SHP77 (cell line): ENCODE data around the gene EPHA6.
"Not testable (repeated sequence)": the region's sequence is repeated elsewhere in the genome, so short reads cannot be mapped to it uniquely, and the experiment has no call there.

Experiments
- DNase-seq, 2 experiments: peaks; one replicate each; lab custom pipeline; 2025; lab: John Stamatoyannopoulos, UW

Gene EPHA6

GRCh38 chr3:97181704-97182103 lies 367.3 kb downstream of the EPHA6 start:
- DNase-seq, result no peak

GRCh38 chr3:97187771-97188170 lies 373.4 kb downstream of the EPHA6 start:
- DNase-seq, result no peak

GRCh38 chr3:97189835-97190234 lies 375.4 kb downstream of the EPHA6 start:
- DNase-seq, result no peak

GRCh38 chr3:97197083-97197482 lies 382.7 kb downstream of the EPHA6 start:
- DNase-seq, result no peak

DNA sequence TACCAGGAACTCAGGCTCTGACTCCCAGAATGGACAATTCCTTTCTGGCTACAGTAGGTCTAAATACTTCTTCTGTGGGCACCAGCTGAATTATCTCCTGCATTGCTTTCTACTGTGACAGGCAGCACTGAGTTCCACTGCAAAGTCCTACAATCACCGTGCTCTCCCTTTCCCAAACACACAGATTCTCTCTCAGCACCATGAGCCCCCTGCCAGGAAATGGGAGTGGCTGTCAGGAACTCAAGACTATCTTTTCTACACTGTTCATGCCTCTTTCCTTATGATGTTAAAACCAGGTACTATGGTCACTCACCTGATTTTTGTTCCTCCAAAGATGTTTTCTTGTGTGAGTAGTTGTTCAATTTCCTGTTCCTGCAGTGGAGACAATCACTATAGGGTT lies 383.4 kb downstream of the EPHA6 start:
- no peak for DNase-seq

DNA sequence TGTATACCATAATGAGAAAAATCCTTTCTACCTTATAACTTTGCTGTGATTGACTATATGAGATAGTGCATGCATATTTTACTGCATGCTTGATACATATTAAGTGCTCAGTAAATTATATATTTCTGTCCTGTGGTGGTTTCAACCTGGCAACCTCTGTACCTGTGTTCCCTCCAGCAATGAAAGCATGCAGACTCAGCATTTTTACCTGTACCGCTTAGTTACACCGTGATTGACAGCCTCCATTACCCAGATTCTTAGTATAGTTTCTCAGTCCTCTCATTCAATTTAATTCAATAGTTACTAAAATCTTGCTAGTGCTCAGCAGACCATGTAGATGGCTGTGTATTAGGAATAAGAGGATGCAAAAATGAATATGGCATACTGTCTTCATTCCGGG lies 386.0 kb downstream of the EPHA6 start:
- DNase-seq, result no peak

DNA sequence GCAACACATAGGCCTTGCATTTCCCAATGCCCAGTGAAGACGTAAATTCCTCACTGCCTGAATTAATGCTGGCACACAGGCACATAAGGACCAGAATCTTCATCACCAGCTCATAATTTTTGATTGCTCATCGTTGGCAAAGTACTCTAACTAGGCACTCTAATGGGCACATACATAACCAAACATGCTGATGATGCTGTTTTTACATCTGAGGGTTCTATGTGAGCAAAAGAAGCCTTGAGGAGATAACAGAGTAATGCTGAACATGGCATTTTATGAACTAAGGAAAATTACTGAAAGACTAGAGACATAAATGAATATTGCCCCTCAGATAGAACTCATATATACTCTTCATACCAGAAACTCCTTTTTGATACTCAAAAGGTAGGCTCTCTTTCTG lies 387.4 kb downstream of the EPHA6 start:
- no peak for DNase-seq

DNA sequence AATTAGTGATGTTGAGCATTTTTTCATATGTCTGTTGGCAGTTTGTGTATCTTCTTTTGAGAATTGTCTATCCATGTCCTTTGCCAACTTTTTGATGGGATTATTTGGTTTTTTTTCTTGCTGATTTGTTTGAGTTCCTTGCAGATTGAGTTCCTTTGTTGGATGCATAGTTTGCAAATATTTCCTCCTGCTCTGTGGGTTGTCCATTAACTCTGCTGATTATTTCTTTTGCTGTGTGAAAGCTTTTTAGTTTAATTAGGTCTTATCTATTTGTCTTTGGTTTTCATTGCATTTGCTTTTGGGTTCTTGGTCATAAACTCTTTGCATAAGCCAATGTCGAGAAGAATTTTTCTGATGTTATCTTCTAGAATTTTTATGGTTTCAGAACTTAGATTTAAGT lies 414.6 kb downstream of the EPHA6 start:
- DNase-seq, result no peak

DNA sequence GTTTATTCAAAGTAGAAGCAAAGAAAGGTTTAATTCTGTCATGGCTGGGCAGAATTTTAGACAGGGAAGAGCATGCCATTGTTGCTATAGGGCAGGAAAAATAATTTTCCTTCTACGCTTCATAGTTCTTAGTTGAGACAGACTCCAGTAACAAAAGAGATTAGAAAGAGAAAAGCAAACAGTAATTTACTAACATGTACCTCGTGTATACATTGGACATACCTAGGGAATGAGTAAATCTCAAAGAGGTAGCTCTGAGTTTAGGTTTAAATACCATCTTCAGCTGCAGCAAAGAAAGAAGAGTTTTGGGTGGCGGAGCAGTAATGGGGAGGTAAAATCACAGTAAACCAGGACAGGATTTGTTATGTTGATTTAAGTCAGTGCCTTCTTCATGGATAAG lies 416.1 kb downstream of the EPHA6 start:
- no peak for DNase-seq

DNA sequence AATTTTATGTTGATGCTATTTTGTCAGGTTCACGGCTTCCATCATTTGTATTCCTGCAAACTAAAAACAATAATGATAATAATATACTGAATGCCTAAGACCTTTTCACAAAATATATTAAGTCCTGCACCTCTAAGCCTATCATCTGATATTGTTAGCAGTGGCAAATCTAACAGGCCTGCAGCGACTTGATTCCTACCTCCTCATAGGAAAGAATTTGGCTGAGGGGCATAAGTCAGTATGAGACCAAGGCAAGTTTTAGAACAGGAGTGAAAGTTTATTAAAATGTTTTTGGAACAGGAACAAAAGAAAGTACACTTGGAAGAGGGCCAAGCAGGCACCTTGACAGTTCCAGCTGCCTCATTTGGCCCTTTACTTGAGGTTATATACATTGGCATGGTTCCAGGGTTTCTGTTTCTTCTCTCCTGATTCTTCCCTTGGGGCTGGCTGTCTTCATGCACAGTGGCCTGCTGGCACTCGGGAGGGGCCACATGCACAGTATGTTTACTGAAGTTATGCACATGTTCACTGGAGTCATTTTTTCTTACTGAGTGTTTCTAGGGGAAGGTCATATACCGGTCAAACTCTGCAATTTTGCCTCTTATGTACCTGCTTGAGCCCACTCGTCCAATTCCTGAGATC lies 418.1 kb downstream of the EPHA6 start:
- peak; percentile 58 to 59 for DNase-seq

- no peak for DNase-seq
Measured at GRCh38 chr3:97235179-97235578, 420.8 kb downstream of the EPHA6 start.

GRCh38 chr3:97235611-97236315 lies 421.4 kb downstream of the EPHA6 start:
- no peak for DNase-seq

DNA sequence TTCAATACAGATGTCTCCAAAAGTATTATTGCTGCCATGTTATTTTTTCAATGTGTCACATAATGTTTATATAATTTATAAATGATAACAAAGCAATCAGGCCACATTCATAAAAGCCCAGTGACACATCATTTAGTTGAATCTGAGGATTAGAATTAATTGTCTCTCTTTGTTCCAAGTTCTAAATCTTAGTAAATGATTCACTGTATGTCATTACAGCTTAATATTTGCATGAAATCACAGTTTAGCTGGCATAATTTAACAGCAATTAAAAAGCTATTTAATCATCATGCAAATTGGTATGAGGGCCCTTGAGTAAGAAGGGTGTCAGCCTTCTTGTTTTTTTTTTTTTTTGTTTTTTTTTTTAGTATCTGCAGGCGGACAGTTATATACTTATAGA lies 427.0 kb downstream of the EPHA6 start:
- DNase-seq, result no peak

GRCh38 chr3:97245201-97245910 lies 431.0 kb downstream of the EPHA6 start:
- DNase-seq, result no peak

DNA sequence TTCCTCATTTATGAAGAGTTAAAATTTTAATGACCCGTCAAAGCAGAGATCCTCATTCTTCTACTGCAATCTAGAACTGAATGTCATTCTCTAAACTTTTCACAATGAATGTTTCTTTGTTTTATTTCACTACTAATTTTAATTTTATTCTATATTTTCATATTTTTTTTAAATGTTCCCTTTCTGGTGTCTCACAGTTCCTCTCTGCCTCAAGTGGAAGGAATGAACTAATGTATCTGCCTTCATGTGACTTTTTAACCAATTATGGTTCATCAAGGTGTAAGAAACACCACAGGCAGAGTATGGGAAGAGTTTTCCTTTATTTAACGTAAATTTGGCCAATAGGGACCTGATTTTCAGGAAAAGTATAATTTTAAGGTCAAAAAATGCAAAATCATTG lies 441.7 kb downstream of the EPHA6 start:
- DNase-seq, result no peak

- DNase-seq, result no peak
Measured at GRCh38 chr3:97257942-97258697, 443.7 kb downstream of the EPHA6 start.

DNA sequence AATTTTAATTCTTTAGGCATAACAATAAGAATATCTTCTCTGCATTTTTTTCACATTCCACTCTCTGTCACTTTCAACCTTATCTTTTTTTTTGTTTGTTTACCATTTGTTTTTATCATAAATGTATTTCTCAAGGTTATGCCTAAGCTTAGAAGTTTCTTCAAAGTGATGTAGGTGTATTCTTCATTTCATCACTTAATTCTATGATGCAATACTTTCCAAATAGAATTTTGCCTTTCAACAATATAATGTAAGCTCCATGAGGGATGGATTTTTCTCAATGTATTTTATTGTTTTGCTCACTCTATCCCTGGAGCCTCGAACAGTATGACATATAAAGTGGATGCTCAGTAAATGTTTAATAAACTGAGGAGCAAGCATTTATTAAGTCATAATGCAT lies 444.9 kb downstream of the EPHA6 start:
- DNase-seq, result no peak

GRCh38 chr3:97264180-97264579 lies 449.8 kb downstream of the EPHA6 start:
- peak in 1 of 2 experiments; percentile 12 for DNase-seq

GRCh38 chr3:97265237-97266005 lies 451.0 kb downstream of the EPHA6 start:
- DNase-seq, result no peak

DNA sequence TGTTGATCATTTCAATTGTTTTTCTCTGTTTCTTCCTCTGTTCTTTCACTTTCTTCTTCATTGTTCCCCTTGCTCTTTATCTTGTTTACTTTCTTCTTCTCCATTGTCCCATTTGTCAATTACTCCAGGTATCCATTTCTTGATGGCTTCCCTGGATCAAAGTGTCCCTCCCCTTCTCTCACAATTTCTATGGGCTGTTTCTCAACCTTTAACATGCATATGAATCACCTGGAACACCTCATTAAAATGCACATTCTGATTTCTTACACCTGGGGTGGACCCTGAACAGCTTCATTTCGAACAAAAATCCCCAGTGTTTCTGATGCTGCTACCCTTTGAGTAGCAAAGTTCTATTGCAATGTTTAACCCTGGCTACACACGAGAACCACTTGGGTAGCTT lies 454.8 kb downstream of the EPHA6 start:
- no peak for DNase-seq

- not testable (repeated sequence) for DNase-seq
Measured at GRCh38 chr3:97276879-97277550, 462.6 kb downstream of the EPHA6 start.
